Sigmoid colon (tissue), 4 donors: Measurements from ENCODE around the gene OTOGL.

Source experiments
- POLR2AphosphoS5 ChIP-seq, 4 donors: sonication (generic); formaldehyde crosslinking; IDR thresholded peaks; one replicate each; pipeline ENCODE4 v1.6.1; 2017; ENCODE audit warnings: antibody characterized with exemption in 4 of 4
- TF ChIP-seq, protein P1 (sequence below), 4 experiments: fragments of 450-650 bp in 3 of 4; fragments of 200-600 bp in 1 of 4; IDR thresholded peaks; one replicate each; pipeline ENCODE4 v1.5.1; 2016 to 2019; ENCODE audit warnings: antibody characterized with exemption in 4 of 4, mild to moderate bottlenecking in 3 of 4, moderate library complexity in 2 of 4

DNA sequence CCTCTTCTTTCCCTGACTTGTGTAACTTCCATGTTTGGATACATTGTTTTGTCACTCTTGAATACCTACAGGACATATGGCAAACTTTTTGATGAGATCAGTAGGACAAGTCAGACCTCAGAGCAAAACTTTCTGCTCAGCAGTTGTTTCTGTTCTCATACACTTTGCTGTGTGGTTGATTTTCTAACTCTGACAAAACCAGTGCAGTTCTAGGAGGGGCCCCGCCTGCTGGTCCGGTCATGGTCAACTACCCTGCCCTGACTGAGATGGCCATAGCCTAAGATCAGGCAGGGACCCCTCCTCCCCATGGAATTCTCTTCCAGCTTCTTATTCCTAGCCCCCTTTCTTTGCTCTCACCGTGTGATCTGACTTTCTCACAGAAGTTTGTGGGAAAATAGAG, 92.8 kb downstream of the OTOGL start:
- no peak for TF ChIP-seq POLR2AphosphoS5 (IDR thresholded peaks at IDR 0.05)
- TF ChIP-seq, protein P1, sequence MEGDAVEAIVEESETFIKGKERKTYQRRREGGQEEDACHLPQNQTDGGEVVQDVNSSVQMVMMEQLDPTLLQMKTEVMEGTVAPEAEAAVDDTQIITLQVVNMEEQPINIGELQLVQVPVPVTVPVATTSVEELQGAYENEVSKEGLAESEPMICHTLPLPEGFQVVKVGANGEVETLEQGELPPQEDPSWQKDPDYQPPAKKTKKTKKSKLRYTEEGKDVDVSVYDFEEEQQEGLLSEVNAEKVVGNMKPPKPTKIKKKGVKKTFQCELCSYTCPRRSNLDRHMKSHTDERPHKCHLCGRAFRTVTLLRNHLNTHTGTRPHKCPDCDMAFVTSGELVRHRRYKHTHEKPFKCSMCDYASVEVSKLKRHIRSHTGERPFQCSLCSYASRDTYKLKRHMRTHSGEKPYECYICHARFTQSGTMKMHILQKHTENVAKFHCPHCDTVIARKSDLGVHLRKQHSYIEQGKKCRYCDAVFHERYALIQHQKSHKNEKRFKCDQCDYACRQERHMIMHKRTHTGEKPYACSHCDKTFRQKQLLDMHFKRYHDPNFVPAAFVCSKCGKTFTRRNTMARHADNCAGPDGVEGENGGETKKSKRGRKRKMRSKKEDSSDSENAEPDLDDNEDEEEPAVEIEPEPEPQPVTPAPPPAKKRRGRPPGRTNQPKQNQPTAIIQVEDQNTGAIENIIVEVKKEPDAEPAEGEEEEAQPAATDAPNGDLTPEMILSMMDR (IDR thresholded peaks at IDR 0.05) = no peak
